Lower leg skin (tissue), 4 donors: ENCODE data around the gene MDH1. TPM values are rescaled to one million over a fixed set of nuclear protein-coding genes. Genes with fewer than 3 reads are reported as not detected.
"Not testable (repeated sequence)": the region's sequence is repeated elsewhere in the genome, so short reads cannot be mapped to it uniquely, and the experiment has no call there.

Experiments used
- DNase-seq, 2 donors: peaks; one replicate each; pipeline ENCODE4 v3.0.0-alpha.2; 2019; ENCODE audit warnings: low spot score in 2 of 2
- H3K4me3 ChIP-seq: fragments of 200-600 bp; sonication (generic); 2 replicates; pipeline ENCODE4 v1.5.1; 2017; ENCODE audit warnings: mild to moderate bottlenecking, low read depth; ENCODE audit not compliant: poor library complexity, severe bottlenecking
- CTCF ChIP-seq, 3 donors: fragments of 450-650 bp; IDR thresholded peaks; one replicate each; pipeline ENCODE4 v1.5.1; 2016; ENCODE audit warnings: antibody characterized with exemption in 3 of 3, mild to moderate bottlenecking in 3 of 3, moderate library complexity in 2 of 3
- POLR2A ChIP-seq, 2 donors: fragments of 450-650 bp; IDR thresholded peaks; one replicate each; pipeline ENCODE4 v1.6.1; 2016 to 2017; ENCODE audit warnings: antibody characterized with exemption in 2 of 2, mild to moderate bottlenecking in 1 of 2, moderate library complexity in 1 of 2
- WGBS, 2 donors: methylation state at CpG; one replicate each; pipeline ENCODE4 v1.1.5; 2018; 5-methylcytosine and 5-hydroxymethylcytosine counted together
- intact Hi-C: fragments of 100-400 bp; cut with DNase I; formaldehyde crosslinking; loops from one replicate; pipeline ENCODE4 v1.15.0; 2023; ENCODE audit warnings: low total_unique reads
- total RNA-seq, 4 donors: library from RNA; depleted of rRNA; stranded (reverse); fragments of >200 nt; gene quantifications; one replicate each; pipeline ENCODE4 v1.1.0, GENCODE V29; 2016

MDH1 gene
- total RNA-seq, 4 donors from 2014 or later, result 80.9 to 150 (median 115) TPM

DNA sequence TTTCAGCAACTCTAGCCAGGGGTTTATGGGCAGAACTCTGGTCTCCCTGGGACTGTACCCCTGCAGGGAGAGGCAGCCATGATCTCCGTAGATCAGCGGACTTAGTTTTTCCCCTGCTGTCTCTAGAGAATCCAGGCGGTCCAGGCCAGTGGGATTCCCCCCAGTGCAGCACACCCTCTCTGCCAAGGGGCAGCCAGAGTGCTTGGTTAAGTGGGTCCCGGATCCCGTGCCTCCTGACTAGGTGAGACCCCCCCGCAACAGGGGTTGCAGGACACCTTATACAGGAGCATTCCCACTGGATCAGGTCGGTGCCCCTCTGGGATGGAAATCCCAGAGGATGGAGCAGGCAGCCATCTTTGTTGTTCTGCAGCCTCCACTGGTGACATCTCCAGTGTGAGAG is 33.5 kb upstream of the MDH1 start:
- TF ChIP-seq POLR2A (IDR thresholded peaks at IDR 0.05) (no peak), CTCF (IDR thresholded peaks at IDR 0.05) (no peak)
- WGBS, 2 donors, result 99 to 100% methylated on average over 7 of the region's 7 CpGs
- no peak overlapping the region for H3K4me3 ChIP-seq
- intact Hi-C loops, result no loop called here
- no peak for DNase-seq

DNA sequence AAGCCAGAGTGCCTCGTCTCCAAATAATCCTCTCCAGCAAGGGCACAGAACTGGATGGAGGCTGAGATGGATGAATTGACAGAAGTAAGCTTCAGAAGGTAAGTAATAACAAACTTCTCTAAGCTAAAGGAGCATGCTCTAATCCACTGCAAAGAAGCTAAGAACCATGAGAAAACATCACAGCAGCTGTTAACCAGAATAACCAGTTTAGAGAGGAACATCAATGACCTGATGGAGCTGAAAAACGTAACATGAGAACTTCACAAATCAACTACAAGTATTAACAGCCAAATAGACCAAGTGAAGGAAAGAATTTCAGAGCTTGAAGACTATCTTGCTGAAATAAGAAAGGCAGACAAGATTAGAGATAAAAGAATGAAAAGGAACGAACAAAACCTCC is 32.8 kb upstream of the MDH1 start:
- intact Hi-C loops, result no loop called here
- TF ChIP-seq CTCF (IDR thresholded peaks at IDR 0.05) (no peak), POLR2A (IDR thresholded peaks at IDR 0.05) (no peak)
- WGBS, 2 donors, result 77 to 83% methylated on average over 3 of the region's 3 CpGs
- no peak for DNase-seq
- no peak overlapping the region for H3K4me3 ChIP-seq

- DNase-seq, intact Hi-C loops, H3K4me3 ChIP-seq: not testable (repeated sequence)
These were observed 30.9 kb upstream of the MDH1 start for GRCh38 chr2:63557819-63558218.

- 64 to 96% methylated on average over 3 of the region's 3 CpGs for WGBS, 2 donors
- H3K4me3 ChIP-seq, intact Hi-C loops, DNase-seq: not testable (repeated sequence)
These were observed 29.8 kb upstream of the MDH1 start for GRCh38 chr2:63558922-63559321.

GRCh38 chr2:63562751-63563150 is 26.0 kb upstream of the MDH1 start:
- intact Hi-C loops, result no loop called here
- no peak for TF ChIP-seq CTCF (IDR thresholded peaks at IDR 0.05)
- TF ChIP-seq POLR2A (IDR thresholded peaks at IDR 0.05), result no peak
- no peak overlapping the region for H3K4me3 ChIP-seq
- no peak for DNase-seq

GRCh38 chr2:63569740-63570139 is 19.0 kb upstream of the MDH1 start:
- DNase-seq, result no peak
- TF ChIP-seq POLR2A (IDR thresholded peaks at IDR 0.05) (no peak), CTCF (IDR thresholded peaks at IDR 0.05) (no peak)
- no peak overlapping the region for H3K4me3 ChIP-seq
- intact Hi-C loops, result no loop called here

- DNase-seq, result no peak
- TF ChIP-seq POLR2A (IDR thresholded peaks at IDR 0.05), result no peak
- TF ChIP-seq CTCF (IDR thresholded peaks at IDR 0.05), result no peak
- H3K4me3 ChIP-seq, result no peak overlapping the region
- intact Hi-C loops, result no loop called here
- WGBS, 2 donors, result 80 to 83% methylated on average over 2 of the region's 2 CpGs
These were observed 17.5 kb upstream of the MDH1 start for GRCh38 chr2:63571291-63571690.
